Uterus (tissue), 2 donors: ENCODE measurements around the gene CAMTA2.

Experiments used
- CTCF ChIP-seq, 4 experiments: fragments of 200-600 bp in 2 of 4; fragments of 450-650 bp in 2 of 4; sonication (generic) in 2 of 4; IDR thresholded peaks; one replicate each; pipeline ENCODE4 v1.5.1; 2016 to 2019; ENCODE audit warnings: antibody characterized with exemption in 4 of 4, mild to moderate bottlenecking in 2 of 4, moderate library complexity in 1 of 4
- POLR2A ChIP-seq, 2 donors: fragments of 450-650 bp; IDR thresholded peaks; one replicate each; pipeline ENCODE4 v1.6.1; 2016; ENCODE audit warnings: antibody characterized with exemption in 2 of 2, mild to moderate bottlenecking in 1 of 2, moderate library complexity in 1 of 2

GRCh38 chr17:4960279-4960922 lies 27.1 kb downstream of the CAMTA2 start:
- TF ChIP-seq CTCF (IDR thresholded peaks at IDR 0.05) (no peak), POLR2A (IDR thresholded peaks at IDR 0.05) (no peak)
